Measurements from ENCODE around the gene IRAK1BP1. TPM values are rescaled to one million over a fixed set of nuclear protein-coding genes. Genes with fewer than 3 reads are reported as not detected.
"Not testable (repeated sequence)": the region's sequence is repeated elsewhere in the genome, so short reads cannot be mapped to it uniquely, and the experiment has no call there.

The IRAK1BP1 gene
- total RNA-seq, 2 experiments from 2014 or later: 2.1 to 2.4 TPM

- ChIA-PET CTCF (no interaction called here), POLR2A (no interaction called here)
- intact Hi-C loops (cut with micrococcal nuclease): no loop called here
- H3K4me1 Mint-ChIP-seq (ENCODE audit: low read depth): peaks cover 15% of the 10 kb centered on the region
- H3K36me3 Mint-ChIP-seq: peaks cover 2% of the 10 kb centered on the region
- no peak overlapping the region for H3K4me3 Mint-ChIP-seq
- no peaks in the 10 kb centered on the region for H3K9me3 Mint-ChIP-seq
- no peak overlapping the region for H3K27ac Mint-ChIP-seq
- H3K27me3 Mint-ChIP-seq: peaks cover 29% of the 10 kb centered on the region
- DNase-seq: no peak
Observed at GRCh38 chr6:78908621-78909020, 41.3 kb downstream of the IRAK1BP1 start.

DNA sequence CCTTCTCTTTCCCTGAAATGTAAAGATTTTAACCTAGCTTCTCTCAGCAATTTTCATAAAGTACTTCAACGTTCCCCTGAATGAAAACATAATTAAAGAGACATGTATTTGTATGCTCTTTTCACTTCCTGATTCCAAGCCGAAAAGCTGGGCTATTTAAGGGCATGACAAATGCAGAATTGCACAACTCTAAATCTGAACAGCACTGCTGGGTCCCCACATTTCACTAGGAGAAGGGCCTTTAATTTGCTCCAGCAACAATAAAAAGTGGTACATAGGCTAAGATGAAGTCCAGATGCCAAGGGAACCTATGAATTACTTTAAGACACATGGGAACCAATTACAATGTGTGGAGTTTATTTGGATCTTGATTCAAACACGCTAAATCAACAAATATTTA lies 42.0 kb downstream of the IRAK1BP1 start:
- Mint-ChIP-seq H3K4me3 (no peak overlapping the region), H3K9me3 (no peaks in the 10 kb centered on the region), H3K27ac (no peak overlapping the region), H3K4me1 (ENCODE audit: low read depth) (peaks cover 15% of the 10 kb centered on the region), H3K36me3 (peaks cover 2% of the 10 kb centered on the region), H3K27me3 (peaks cover 29% of the 10 kb centered on the region)
- ChIA-PET POLR2A (no interaction called here), CTCF (no interaction called here)
- no peak for DNase-seq
- intact Hi-C loops (cut with micrococcal nuclease): no loop called here

DNA sequence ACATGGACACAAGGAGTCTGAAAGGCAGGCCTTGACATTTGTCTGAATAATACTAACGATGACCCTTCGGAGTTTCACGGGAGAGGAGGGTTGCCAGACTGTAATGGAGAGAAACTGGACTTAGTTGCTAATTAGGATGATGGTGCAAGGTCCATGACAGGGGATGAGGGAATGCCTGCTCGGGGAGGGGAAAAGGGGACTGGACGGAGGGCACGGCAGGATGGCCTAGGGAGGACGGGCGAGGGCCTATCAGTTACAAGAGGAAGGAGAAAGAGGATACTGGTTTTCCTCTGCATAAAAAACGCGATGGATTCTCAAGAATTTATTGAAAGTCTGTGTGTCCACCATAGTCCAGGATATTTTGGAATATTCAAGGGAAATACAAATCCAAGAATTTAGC lies 42.7 kb downstream of the IRAK1BP1 start:
- no peak for DNase-seq
- H3K27ac Mint-ChIP-seq: no peak overlapping the region
- peaks cover 2% of the 10 kb centered on the region for H3K36me3 Mint-ChIP-seq
- no peak overlapping the region for H3K4me3 Mint-ChIP-seq
- peaks cover 15% of the 10 kb centered on the region for H3K4me1 Mint-ChIP-seq (ENCODE audit: low read depth)
- ChIA-PET POLR2A (no interaction called here), CTCF (no interaction called here)
- intact Hi-C loops (cut with micrococcal nuclease): no loop called here
- H3K27me3 Mint-ChIP-seq: peaks cover 29% of the 10 kb centered on the region
- no peaks in the 10 kb centered on the region for H3K9me3 Mint-ChIP-seq

DNA sequence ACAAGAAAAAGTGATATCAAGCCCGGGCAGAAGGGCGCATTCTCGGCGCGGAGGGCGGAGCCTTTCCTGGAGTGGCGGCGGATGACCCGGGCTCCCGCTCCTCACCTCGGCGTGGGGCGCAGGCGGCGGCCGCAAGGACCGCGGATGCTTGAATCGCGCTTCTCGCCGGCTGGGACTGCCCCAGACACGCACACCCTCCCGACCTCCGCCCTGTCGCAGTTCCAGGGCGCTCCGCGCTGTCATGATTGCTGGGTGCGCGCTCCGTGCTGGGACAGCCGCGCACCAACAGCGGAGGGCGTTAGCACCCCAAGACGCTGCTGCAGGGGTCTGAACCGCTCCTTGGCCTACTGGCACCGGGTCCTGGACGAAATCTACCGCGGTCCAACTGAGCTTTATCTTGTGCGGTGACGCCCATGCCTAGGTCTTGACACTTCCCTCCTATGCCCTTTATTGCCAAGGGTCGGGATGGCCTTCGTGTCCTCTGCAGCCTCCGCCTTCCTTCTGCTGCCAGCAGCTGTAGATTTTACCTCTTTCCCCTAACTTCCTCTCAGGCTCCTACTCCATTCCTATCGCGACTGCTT lies 43.3 kb downstream of the IRAK1BP1 start:
- H3K4me1 Mint-ChIP-seq (ENCODE audit: low read depth): peaks cover 15% of the 10 kb centered on the region
- intact Hi-C loops (cut with micrococcal nuclease): no loop called here
- H3K27ac Mint-ChIP-seq: no peak overlapping the region
- H3K4me3 Mint-ChIP-seq: peak overlapping the region; percentile 14
- peaks cover 2% of the 10 kb centered on the region for H3K36me3 Mint-ChIP-seq
- H3K27me3 Mint-ChIP-seq: peaks cover 29% of the 10 kb centered on the region
- peak; percentile 46 for DNase-seq
- POLR2A ChIA-PET: no interaction called here
- CTCF ChIA-PET: no interaction called here
- peaks cover 2% of the 10 kb centered on the region for H3K9me3 Mint-ChIP-seq

DNA sequence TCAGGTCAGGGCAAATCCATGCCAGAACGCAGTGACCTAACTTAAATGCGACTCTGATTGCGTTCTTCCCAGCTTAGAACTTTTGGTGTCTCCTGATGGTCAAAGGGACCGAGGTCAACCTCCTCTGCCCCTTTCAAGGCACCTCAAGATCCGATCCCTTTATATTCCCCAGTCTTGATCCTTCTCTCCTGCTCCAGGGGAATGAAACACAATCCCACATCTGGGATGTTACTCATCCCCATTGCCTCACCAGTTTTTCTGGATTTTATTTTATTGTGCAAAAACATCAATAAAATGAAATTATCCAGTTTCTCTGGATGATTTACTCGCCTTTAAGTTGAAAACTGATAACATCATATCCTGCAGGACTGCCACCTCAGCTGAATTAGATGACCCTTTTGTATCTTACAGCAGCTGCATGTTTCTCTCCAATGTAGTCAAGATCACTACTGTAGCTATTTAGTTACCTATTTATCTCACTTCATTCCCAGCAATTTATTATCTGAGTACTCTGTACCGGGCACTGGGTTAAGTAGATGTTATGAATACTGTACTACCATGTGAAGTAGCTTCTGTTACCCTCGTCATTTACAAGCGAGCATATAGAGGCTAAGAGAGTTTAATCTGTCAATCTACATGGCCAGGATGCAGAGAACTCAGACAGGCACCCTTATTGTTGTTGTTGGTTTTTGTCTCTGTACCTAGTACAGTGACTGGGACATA lies 44.0 kb downstream of the IRAK1BP1 start:
- intact Hi-C loops (cut with micrococcal nuclease): no loop called here
- peaks cover 29% of the 10 kb centered on the region for H3K27me3 Mint-ChIP-seq
- no peak overlapping the region for H3K27ac Mint-ChIP-seq
- ChIA-PET CTCF (no interaction called here), POLR2A (no interaction called here)
- H3K4me3 Mint-ChIP-seq: peak overlapping the region; percentile 14
- H3K4me1 Mint-ChIP-seq (ENCODE audit: low read depth): peaks cover 15% of the 10 kb centered on the region
- peaks cover under 1% of the 10 kb centered on the region for H3K36me3 Mint-ChIP-seq
- H3K9me3 Mint-ChIP-seq: peaks cover 9% of the 10 kb centered on the region
- DNase-seq: no peak

GRCh38 chr6:78916411-78916810 lies 49.1 kb downstream of the IRAK1BP1 start:
- DNase-seq: no peak
- no peaks in the 10 kb centered on the region for H3K4me1 Mint-ChIP-seq (ENCODE audit: low read depth)
- intact Hi-C loops (cut with micrococcal nuclease): no loop called here
- H3K4me3 Mint-ChIP-seq: no peak overlapping the region
- H3K9me3 Mint-ChIP-seq: peaks cover 46% of the 10 kb centered on the region
- H3K27ac Mint-ChIP-seq: no peak overlapping the region
- H3K27me3 Mint-ChIP-seq: peaks cover 9% of the 10 kb centered on the region
- H3K36me3 Mint-ChIP-seq: peaks cover 10% of the 10 kb centered on the region
- ChIA-PET CTCF (no interaction called here), POLR2A (no interaction called here)

DNA sequence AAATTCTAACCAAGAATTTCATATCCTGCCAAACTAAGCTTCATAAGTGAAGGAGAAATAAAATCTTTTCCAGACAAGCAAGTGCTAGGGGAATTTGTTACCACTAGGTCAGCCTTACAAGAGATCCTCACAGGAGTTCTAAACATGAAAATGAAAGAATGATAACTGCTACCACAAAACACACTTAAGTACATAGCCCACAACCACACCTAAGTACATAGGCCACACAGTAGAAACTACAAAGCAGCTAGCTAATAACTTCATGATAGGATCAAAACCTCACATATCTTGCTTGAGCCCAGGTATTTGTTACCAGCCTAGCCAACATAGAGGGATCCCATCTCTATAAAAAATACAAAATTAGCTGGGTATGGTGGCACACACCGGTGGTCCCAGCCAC lies 50.4 kb downstream of the IRAK1BP1 start:
- CTCF ChIA-PET: no interaction called here
- POLR2A ChIA-PET: interaction anchor here (0.7 kb wide), 1 partner anchor 957 kb away, joined by 3 read pairs; no protein-coding TSS in a partner anchor
- Mint-ChIP-seq H3K36me3 (peaks cover 10% of the 10 kb centered on the region), H3K4me1 (ENCODE audit: low read depth) (no peaks in the 10 kb centered on the region), H3K27me3 (no peaks in the 10 kb centered on the region), H3K4me3 (no peak overlapping the region), H3K27ac (no peak overlapping the region), H3K9me3 (peaks cover 48% of the 10 kb centered on the region)
- intact Hi-C loops (cut with micrococcal nuclease): no loop called here
- no peak for DNase-seq

DNA sequence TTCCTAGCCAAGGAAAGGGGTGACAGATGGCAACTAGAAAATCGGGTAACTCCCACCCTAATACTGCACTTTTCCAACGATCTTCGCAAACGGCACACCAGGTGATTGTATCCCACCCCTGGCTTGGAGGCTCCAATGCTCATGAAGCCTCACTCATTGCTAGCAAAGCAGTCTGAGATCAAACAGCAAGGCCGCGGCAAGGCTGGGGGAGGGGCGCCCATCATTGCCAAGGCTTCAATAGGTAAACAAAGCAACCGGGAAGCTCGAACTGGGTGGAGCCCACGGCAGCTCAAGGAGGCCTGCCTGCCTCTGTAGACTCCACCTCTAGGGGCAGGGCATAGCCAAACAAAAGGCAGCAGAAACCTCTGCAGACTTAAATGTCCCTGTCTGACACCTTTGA lies 53.8 kb downstream of the IRAK1BP1 start:
- CTCF ChIA-PET; H3K27ac Mint-ChIP-seq; H3K4me3 Mint-ChIP-seq; intact Hi-C loops (cut with micrococcal nuclease); H3K4me1 Mint-ChIP-seq (ENCODE audit: low read depth); DNase-seq; POLR2A ChIA-PET; H3K27me3 Mint-ChIP-seq: not testable (repeated sequence)
- peaks cover 70% of the 10 kb centered on the region for H3K9me3 Mint-ChIP-seq
- H3K36me3 Mint-ChIP-seq: peaks cover 12% of the 10 kb centered on the region

DNA sequence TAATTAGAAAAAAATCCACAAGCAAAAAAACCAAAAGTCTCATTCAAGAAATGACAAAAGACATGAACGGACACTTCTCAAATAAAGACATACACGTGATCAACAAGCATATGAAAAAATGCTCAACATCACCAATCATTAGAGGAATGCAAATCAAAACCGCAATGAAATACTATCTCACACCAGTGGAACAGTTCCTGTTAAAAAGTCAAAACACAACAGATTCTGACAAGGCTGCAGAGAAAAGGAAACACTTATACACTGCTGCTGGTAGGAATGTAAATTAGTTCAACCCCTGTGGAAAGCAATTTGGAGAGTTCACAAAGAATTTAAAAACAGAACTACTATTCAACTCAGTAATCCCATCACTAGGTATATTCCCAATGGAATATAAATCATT lies 58.0 kb downstream of the IRAK1BP1 start:
- Mint-ChIP-seq H3K4me1 (ENCODE audit: low read depth) (no peaks in the 10 kb centered on the region), H3K27me3 (no peaks in the 10 kb centered on the region), H3K27ac (no peak overlapping the region), H3K9me3 (peaks cover 67% of the 10 kb centered on the region), H3K4me3 (no peak overlapping the region), H3K36me3 (peaks cover 6% of the 10 kb centered on the region)
- POLR2A ChIA-PET: no interaction called here
- CTCF ChIA-PET: no interaction called here
- intact Hi-C loops (cut with micrococcal nuclease): no loop called here
- no peak for DNase-seq

DNA sequence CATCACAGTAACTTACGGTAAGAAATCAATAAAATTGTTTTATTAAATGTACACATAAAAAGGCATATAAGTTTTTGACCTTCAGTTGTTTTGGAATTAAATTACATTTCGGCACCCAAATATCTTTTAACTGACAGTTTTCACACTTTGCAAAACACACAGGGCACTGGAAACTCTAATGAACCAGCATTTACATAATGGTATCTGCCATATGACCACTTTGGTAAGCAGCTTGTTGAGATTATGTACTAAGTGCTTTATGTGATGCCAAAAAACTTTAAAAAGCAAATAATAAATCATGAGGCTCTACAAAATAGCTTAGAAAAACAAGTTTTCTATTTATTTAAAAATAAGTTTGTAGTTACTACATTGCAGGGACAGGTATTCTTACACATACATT lies 68.2 kb downstream of the IRAK1BP1 start:
- POLR2A ChIA-PET: no interaction called here
- DNase-seq: no peak
- Mint-ChIP-seq H3K4me1 (ENCODE audit: low read depth) (no peaks in the 10 kb centered on the region), H3K4me3 (no peak overlapping the region), H3K27me3 (no peaks in the 10 kb centered on the region), H3K9me3 (peaks cover 25% of the 10 kb centered on the region), H3K36me3 (peaks cover 15% of the 10 kb centered on the region), H3K27ac (no peak overlapping the region)
- CTCF ChIA-PET: interaction anchor here (0.7 kb wide), 1 partner anchor 102 kb away, joined by 5 read pairs; no protein-coding TSS in a partner anchor
- intact Hi-C loops (cut with micrococcal nuclease): no loop called here

DNA sequence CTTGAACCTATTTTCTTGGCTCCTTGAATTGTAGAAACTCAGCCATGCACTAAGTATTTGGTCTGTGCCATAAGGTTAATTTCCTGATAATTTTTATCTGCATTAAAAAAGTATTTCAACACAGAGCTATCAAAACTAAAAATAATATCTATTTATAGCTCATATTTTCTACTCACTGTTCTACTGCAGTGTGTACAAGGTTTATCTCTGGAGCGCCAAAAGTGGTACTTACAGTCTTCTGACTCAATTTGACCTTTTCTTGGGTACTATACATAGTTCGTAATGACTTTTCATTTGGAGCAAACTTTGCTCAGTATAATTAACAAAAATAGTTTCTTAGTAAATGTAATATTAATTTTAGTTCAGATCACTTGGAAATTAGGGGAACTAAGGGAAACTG lies 69.2 kb downstream of the IRAK1BP1 start:
- H3K27me3 Mint-ChIP-seq: no peaks in the 10 kb centered on the region
- ChIA-PET CTCF (no interaction called here), POLR2A (no interaction called here)
- DNase-seq: no peak
- H3K36me3 Mint-ChIP-seq: peaks cover 22% of the 10 kb centered on the region
- peaks cover 22% of the 10 kb centered on the region for H3K9me3 Mint-ChIP-seq
- no peak overlapping the region for H3K4me3 Mint-ChIP-seq
- H3K4me1 Mint-ChIP-seq (ENCODE audit: low read depth): no peaks in the 10 kb centered on the region
- intact Hi-C loops (cut with micrococcal nuclease): no loop called here
- H3K27ac Mint-ChIP-seq: no peak overlapping the region

DNA sequence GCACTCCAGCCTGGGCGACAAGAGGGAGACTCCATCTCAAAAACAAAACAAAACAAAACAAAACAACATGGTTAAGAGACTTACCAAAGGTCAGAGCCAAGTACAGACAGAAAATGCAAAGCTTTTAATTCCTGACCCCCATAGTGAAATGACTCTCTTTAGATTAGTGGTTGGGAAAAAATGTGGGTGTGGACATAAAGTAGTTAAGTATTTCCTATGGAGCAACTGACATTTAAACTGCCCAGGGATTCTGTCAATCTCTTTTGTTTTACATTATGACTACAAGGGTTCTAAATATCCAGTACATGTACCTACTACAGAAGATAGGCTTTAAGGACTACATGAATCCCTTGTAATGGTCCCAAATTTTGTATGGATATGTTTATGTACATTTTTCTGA lies 75.1 kb downstream of the IRAK1BP1 start:
- DNase-seq: no peak
- intact Hi-C loops (cut with micrococcal nuclease): no loop called here

GRCh38 chr6:78947529-78947928 lies 80.2 kb downstream of the IRAK1BP1 start:
- DNase-seq: no peak
- intact Hi-C loops (cut with micrococcal nuclease): no loop called here
- no peak overlapping the region for H3K4me3 Mint-ChIP-seq
- POLR2A ChIA-PET: no interaction called here
- H3K27me3 Mint-ChIP-seq: no peaks in the 10 kb centered on the region
- H3K9me3 Mint-ChIP-seq: peaks cover 20% of the 10 kb centered on the region
- peaks cover 66% of the 10 kb centered on the region for H3K36me3 Mint-ChIP-seq
- H3K27ac Mint-ChIP-seq: no peak overlapping the region
- H3K4me1 Mint-ChIP-seq (ENCODE audit: low read depth): no peaks in the 10 kb centered on the region
- CTCF ChIA-PET: no interaction called here

More for the DNA sequence above, 75.1 kb downstream of the IRAK1BP1 start:
- Mint-ChIP-seq H3K9me3 (no peaks in the 10 kb centered on the region), H3K4me1 (ENCODE audit: low read depth) (no peaks in the 10 kb centered on the region), H3K4me3 (no peak overlapping the region), H3K27me3 (no peaks in the 10 kb centered on the region), H3K27ac (no peak overlapping the region), H3K36me3 (peaks cover 53% of the 10 kb centered on the region)
- POLR2A ChIA-PET: no interaction called here
- CTCF ChIA-PET: no interaction called here

Measured in activated CD4-positive, alpha-beta memory T cell treated with anti-CD3 and anti-CD28 coated beads for 36 hours (primary cell).